Astrocyte of the spinal cord (primary cell): ENCODE results near the gene ZNF729.

Experiments
- DNase-seq: peaks from one replicate; pipeline ENCODE4 v3.0.0; 2011; ENCODE audit warnings: low read depth, low spot score
- H3K4me3 ChIP-seq: 2 replicates; pipeline ENCODE4 v1.5.1; 2011; ENCODE audit warnings: low read depth, mild to moderate bottlenecking, low read length, moderate library complexity
- in situ Hi-C: cut with HindIII; loops from 2 replicates; pipeline ENCODE4 v1.10.0; 2017; ENCODE audit warnings: low sequenced_read_pairs
- TF ChIP-seq, protein P1 (sequence below): IDR thresholded peaks from 2 replicates; pipeline ENCODE4 v1.5.1; 2012; ENCODE audit warnings: low read depth, mild to moderate bottlenecking, low read length, inconsistent platforms

ZNF729 gene

DNA sequence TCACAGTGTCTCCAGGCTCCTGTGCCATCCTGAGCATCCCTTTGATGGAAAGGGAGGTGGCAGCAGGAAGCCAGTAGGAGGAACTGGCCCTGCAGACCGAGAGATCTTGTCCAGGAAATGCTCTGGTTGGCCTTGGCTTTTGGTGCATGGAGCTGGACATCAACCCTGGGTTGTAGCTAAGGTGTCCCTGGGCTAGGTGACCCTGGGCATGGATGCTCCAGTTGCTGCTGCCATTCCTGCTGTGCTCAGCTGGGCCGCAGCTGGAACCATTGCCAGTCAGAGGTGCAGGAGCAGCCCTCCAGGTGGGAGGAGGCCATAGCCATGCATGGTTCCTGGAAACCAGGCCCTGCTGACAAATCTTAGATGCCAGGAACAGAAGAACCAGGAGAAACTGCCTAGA is 68.4 kb downstream of the ZNF729 start:
- H3K4me3 ChIP-seq: no peak overlapping the region
- no peak for DNase-seq
- in situ Hi-C loops: no loop called here
- TF ChIP-seq, protein P1, sequence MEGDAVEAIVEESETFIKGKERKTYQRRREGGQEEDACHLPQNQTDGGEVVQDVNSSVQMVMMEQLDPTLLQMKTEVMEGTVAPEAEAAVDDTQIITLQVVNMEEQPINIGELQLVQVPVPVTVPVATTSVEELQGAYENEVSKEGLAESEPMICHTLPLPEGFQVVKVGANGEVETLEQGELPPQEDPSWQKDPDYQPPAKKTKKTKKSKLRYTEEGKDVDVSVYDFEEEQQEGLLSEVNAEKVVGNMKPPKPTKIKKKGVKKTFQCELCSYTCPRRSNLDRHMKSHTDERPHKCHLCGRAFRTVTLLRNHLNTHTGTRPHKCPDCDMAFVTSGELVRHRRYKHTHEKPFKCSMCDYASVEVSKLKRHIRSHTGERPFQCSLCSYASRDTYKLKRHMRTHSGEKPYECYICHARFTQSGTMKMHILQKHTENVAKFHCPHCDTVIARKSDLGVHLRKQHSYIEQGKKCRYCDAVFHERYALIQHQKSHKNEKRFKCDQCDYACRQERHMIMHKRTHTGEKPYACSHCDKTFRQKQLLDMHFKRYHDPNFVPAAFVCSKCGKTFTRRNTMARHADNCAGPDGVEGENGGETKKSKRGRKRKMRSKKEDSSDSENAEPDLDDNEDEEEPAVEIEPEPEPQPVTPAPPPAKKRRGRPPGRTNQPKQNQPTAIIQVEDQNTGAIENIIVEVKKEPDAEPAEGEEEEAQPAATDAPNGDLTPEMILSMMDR: no peak
